Fibroblast of upper back skin (primary cell): Measurements from ENCODE around the gene NSUN3.
A peak's percentile ranks its signal among the peaks of the same experiment; 100 is the strongest.
"Not testable (repeated sequence)": the region's sequence is repeated elsewhere in the genome, so short reads cannot be mapped to it uniquely, and the experiment has no call there.

Experiments
- DNase-seq: peaks from one replicate; pipeline ENCODE4 v3.0.0-alpha.2; 2013

Gene NSUN3

DNA sequence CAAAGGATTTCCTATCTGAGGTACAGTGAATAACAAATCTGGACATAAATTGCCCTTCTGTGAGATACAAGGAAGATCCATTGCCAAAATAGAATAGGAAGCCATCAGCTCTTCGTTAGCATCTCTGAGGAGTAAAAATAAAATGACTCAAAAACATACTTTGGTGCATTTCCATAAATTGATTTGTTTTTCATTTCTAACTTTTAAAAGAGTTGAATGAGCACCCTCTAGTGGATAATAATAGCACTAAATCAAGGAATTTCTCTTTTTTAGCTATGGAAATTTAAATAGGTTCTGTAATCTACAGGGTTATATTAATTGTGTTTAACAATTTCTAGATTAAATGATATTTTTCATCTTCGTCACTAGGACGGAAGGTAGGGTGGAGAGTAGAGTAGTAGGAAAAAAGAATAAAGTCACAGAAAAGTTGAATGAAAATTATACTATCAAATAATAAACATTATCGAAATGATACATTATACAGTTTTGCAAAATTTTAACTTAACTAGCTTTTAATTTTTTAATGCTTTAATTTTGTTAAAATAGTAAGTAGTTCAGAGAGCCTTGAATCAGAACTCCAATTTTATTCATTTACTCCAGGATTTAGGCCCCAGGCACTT is 6.4 kb downstream of the NSUN3 start:
- DNase-seq: peak; percentile 24

DNA sequence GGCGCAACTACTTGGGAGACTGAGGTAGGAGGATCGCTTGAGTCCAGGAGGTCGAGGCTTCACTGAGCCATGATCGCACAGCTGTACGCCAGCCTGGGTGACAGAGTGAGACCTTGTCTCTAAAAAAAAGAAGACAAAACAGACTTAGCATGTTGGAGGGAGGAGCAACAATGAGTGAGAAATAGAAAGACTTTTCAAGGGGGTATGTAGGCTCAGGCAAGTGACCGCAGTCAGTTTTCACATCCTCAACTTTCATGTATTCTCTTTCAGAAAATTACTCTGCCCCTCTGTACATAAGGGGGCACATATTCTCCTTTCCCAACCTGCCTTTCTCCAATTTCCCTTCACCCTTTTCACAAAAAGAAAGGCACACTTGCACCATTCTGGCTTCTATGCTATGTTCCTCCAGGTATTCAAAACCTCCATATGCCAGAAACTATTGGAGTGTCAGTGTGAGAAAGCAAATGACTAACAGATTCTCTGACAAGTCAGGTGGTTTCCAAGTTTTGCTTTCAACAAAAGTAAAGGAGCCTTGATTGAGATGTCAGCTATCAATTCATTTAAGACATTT is 7.6 kb downstream of the NSUN3 start:
- DNase-seq: no peak

DNA sequence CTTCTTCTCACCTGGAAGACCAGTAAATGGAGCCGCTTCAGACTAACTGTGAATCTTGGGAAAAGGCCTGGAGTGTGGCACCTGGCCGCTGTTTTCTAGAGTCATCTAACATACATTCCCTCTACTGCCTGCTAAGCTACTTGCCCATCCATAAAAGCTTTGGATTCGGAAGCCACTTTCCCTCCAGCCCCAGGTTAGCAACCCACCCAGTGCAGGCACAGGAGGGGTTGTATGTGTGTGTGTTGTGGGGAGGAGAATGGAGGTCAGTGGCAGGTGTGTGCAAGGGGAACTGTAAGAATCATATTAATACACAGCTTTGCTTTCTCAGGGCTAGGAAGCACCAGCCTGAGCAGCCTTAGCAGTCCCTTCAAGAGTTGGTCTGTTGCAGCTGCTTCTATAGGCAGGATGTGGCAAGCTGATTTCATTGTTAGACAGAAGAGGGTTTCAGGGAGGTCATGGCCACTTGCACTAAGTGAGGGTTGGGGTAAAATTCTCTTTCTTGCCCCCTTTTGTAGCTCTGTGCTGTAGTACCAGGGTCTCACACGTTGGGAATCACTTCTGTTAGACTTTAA is 8.9 kb downstream of the NSUN3 start:
- no peak for DNase-seq

DNA sequence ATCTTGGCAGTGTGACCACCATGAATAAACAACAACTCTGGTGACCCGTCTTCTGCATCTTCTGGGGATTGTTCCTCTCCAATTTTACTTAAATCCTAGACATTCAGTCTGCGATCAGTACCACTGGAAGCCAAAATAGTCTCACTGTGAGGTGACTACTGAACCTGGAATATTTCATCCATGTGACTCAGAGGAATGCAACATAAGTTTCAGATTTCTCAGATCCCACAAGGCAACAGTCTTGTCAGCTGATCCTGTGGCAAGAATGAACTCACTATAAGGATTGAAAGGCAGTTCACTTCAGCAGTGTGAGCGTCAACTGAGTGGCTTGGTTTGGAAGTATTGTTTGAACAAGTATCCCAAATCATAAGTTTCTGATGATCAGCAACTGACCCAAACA is 13.2 kb downstream of the NSUN3 start:
- DNase-seq: peak; percentile 60

DNA sequence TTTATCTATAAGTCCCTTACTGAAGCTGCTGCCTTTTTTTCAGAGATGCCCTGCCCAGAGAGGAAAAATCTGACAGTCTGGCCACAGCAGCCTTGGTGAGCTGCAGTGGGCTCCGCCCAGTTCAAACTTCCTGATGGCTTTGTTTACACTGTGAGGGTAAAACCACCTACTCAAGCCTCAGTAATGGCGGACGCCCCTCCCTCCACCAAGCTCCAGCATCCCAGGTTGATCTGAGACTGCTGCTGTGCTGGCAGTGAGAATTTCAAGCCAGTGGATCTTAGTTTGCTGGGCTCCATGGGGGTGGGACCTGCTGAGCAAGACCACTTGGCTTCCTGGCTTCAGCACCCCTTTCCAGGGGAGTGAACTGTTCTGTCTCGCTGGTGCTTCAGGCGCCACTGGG is 17.7 kb downstream of the NSUN3 start:
- DNase-seq: not testable (repeated sequence)

DNA sequence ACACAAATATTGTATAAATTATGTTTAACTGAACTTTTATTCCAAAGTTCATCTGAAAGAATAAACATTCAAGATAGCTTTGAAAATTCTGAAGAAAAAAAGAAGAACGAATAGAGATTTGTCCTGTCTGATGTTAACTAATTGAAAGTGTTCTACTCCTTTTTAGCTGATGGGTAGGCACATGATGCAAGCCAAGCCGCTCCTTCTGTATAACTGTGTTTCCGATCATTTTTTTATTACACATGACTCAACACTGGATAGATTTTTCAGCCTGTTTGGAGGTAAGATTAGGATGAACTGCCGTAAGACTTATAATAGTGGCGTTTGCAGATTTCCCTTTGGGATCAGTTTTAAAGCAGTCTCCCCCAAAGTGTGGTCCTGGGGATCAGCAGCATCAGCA is 19.0 kb downstream of the NSUN3 start:
- DNase-seq: no peak

DNA sequence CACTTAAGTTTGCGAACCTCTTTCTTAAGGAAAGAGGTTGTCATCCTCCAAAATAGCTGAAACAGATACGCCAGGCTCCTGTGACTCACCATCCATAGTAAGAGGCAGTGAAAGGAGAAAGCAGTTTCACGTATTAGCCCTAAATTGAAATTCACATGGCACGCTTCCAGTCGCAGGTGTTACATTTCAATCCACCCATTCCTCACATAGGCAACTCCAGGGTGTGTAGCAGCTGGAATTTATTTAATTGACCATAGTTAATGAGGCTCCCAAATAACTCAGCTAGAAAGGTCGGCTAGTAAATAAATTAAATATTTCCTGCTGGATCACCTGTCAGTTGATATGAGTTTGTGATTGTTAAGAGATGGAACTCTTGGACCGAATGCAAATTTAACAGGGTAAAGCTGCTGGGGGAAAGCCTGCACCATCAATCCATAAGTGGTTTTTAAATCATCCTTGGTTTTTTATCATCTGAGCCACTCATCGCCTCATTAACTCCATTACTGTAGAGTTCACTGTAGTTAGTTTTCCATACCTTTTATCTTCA is 19.6 kb downstream of the NSUN3 start:
- DNase-seq: no peak

DNA sequence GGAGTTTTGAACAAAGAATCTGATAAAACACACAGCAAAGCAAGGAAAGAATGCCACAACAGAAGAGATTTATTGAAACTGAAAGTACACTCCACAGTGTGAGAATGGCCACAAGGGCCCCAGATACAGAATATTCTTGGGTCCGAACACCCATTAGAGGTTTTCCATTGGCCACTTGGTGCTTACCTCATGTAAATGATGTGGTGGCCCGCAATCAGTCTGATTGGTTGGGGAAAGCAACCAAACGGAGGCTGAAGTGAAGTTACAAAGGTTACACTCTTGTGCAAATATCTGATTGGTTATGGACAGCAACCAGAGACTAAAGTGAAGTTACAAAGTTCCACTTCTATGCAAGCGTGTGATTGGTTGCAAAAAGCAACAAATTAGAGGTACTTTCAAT is 20.4 kb downstream of the NSUN3 start:
- no peak for DNase-seq

DNA sequence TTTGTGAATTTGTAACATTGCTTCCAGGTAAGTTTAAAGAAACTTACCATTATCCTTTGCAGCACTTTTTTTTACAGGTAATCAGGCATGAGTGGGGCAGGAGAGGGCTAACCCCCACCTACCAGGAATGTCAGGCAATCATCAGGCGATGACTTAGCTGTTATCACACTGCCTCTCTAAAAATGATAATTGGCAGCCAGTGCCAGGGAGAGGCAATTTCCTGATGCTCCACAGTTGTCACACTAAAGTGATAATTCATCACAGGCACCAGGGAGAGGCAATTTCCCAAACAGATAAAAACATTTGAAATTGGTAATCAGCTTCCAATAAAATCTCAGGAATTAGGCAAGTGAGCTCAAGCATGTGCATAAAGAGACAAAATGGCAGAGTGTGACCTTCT is 26.3 kb downstream of the NSUN3 start:
- no peak for DNase-seq

DNA sequence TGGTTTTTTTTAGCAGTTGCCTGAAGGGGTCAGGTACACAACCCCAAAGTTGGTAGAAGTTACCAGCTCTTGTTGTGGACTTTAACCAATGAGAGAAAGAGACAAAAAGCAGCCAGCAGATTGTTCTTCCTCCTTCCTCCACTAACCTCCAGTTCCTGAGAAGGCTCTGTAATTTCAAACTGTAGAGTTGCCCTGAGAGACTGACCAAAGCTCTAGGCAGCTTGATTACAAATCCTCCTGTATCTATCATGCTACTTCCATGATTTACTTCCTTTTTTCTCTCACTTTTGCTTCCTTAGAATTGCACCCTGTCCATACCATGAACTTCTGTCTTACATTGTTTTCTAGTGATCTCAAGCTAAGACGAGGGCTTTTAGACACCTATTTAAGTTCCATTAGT is 29.2 kb downstream of the NSUN3 start:
- DNase-seq: no peak

DNA sequence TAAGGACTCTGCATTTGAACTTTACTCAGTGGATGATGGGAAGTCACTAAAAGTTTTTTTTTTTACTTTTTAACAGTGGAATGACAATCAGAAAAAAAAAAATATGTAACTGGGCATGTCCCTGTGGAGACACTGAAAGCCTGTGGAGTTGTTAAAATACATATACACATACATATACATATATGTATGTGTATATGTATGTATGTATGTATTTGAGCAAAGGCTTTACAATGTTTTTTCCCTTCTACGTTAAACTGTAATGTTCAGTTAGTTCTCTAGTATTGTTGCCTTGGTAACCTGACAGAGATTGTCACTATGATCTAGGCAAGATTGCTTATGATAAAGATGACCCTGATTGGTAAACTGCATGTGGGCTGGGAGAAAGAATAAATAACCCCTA is 30.3 kb downstream of the NSUN3 start:
- no peak for DNase-seq

DNA sequence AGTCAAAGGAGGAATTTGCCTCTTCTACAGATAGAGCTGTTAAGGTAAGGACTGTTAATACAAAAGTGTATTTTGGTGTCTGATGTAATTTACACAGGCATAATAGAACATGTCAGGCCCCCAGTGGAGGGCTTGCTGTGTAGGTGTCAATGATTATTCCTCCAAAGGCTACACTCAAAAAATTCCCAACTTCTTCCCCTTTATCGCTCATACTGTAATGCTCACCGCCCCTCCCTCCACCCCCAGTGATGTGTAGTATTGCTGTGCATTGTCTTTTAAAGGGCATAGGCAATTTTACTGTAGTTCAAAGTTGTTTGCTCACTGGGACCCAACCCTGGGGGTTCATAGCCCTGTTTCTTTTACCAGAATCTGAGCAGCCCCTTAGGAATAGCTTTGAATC is 32.2 kb downstream of the NSUN3 start:
- DNase-seq: no peak

DNA sequence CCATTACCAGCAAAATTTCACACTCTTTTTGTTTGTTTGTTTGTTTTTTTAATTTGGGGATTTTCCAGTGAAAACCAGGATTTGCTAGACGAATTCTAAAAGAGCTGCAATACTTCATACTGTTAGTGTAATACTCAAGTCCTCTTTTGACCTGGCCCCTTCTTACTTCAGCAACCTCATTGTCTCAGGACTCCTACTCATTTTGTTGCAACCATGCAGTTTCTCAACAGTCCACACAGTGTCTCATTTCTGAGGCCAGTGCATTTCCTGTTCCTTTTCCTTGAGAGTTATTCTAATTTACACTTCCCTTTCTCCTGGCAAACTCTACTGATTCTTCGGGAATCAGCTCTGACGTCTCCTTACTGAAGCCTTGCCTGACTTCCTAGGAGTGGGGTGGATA is 35.6 kb downstream of the NSUN3 start:
- no peak for DNase-seq

DNA sequence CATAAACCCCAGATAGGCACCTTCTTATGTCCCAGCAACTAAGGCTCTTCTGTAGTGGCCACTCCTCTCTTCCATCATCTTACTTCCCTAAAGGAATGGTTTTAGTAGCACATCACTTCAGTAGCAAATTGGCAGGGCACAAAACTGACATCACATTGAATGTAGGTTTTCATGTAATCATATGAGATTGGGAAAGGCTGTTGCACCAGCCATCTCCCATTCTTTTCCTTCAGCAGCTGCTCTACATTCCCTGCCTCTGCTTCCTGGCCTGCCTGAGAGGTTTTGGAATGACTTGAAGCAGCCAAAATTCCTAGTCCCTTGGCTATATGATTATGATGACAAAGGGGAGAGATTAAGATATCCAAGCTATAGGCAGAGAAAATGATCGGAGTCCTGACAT is 36.5 kb downstream of the NSUN3 start:
- no peak for DNase-seq

DNA sequence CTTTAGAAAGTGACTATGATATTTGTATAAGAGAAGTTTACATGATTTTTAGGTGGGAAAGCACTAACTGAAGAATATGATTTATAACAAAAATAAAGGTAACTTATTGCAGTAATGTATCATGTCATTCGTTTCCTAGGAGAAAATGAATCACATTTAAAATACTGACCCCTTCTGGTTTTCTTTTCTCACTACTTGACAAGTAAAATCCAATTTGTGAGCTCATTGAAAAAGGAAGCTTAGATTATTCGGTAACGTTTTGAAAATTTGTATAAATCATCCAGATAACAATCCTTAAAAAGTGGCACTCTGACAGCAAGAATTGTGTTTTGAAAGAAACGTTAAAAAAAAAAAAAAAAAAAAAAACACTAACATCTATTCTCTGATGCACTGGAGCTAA is 39.0 kb downstream of the NSUN3 start:
- DNase-seq: no peak

DNA sequence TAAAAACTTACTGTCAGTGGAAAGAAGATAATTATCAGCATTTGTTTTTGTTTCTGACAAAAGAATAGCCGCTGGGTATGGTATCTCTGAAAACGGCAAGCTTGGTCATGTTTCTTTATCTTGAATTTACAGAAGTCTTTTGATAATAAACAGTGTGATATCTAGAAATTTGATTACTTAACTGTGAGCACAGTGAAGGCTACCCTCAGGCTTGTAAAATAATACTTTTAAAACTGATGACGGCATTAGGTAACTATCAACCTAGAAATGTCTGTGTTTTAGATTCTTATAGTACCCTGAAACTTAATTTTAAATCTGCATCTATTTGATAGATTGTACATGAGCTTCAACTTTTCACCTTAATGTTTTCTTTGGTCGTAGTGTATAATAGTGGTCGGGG is 43.4 kb downstream of the NSUN3 start:
- DNase-seq: no peak

DNA sequence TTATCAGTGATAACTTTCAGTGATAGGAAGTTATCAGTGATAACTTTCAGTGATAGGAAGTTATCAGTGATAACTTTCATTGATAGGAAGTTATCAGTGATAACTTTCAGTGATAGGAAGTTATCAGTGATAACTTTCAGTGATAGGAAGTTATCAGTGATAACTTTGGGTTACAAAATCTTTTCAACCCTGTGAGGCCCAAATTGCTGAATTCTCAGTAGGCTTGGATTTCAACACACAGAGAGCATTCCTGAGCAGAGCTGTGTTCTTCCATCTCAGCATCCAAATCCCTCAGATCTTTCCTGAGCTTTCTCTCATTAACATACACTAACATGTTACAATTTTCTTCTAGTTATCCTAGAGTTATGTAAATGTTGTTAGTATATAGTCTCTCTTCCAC is 47.4 kb downstream of the NSUN3 start:
- DNase-seq: not testable (repeated sequence)

DNA sequence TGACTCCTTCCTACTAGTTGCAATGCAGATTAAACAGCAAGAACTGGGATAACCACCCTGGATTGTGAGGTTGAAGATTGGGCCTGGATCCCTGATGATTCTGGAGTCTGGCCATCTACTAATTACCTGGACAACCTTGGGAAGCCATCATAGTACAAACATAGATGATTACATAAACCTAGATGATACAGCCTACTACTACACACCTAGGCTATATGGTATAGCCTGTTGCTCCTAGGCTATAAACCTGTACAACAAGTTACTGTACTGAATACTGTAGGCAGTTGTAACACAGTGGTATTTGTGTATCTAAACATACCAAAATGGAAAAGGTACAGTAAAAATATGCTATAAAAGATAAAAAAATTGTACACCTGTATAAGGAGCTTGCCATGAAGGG is 48.0 kb downstream of the NSUN3 start:
- DNase-seq: no peak

DNA sequence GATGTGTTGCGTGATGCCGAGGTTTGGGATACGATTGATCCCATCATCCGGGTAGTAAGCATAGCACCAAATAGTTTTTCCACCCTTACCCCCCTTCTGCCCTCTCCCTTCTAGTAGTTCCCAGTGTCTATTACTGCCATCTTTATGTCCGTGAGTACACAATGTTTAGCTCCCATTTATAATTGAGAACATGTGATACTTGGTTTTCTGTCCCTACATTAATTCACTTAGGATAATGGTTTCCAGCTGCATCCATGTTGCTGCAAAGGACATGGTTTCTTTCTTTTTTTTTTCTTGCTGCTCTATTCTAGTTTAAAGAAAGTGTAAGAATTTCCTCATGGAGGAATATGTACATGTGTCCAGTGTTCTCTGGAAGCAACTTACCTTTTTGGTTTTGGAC is 51.8 kb downstream of the NSUN3 start:
- peak; percentile 46 for DNase-seq

DNA sequence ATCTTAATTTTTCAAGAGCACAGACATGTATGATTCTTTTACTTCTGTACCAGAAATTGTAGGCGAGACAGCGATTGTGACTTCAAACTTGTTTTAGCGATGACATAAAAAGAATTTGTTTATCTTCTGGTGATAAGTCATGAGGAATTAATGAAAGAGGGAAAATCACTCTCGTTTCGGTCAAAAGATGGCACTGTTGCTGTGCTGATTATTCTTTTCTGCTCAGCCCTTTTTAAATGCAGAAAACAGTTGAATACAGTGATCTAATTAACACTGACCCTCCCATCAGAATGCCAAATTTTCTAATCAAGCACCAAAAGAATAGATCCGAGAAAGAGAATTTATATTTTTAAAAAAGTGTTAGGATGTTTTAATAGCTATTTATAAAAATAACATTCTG is 52.6 kb downstream of the NSUN3 start:
- DNase-seq: peak; percentile 43

DNA sequence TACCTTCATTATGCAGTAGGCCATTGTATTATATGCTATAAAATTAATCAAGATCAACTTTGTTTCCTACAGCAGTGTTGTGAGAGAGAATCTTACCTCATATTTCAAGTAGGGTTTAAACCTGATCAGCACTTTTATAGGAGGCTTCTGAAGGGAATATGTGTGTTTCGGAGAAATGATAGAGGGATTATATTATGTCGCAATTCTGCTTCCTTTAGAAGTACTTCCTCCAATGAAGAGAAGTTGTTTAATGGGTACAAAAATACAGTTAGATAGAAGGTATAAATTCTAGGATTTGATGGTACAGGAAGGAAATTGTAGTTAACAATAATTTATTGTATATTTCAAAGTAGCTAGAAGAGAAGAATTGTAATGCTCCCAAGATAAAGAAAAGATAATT is 54.9 kb downstream of the NSUN3 start:
- no peak for DNase-seq

DNA sequence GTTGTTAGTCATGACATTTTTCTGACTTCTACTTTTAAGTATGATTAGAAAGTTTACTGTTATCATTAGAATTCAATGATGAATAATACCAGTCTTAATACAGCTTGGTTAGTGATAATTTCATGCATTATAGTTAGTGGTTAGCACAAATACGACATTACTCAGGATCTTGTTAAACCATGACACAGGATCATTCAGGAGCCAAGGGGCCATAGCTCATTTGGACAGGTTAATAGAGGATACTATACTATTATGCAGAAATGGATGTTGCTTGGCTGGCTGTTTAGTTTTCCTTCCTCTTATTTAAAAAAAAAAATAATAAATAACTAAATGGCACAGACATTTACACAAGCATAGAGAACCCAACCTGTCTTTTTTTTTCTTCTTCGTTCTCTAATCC is 55.5 kb downstream of the NSUN3 start:
- no peak for DNase-seq

DNA sequence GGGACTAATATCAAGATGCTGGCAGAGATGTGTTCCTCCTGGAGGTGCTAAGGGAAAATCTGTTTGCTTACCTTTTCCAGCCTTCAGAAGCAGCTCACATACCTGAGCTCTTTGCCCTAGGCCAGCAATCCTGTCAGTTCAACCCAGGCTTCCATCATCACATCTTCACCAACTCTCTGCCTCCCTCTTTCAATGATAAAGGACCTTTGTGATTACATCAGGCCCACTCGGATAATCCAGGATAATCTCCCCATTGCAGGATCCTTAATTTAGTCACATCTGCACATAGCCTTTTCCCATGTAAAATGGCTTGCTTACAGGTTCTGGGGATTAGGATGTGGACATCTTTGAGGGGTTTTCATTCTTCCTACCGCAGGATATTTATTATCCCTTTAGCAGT is 58.3 kb downstream of the NSUN3 start:
- DNase-seq: no peak

DNA sequence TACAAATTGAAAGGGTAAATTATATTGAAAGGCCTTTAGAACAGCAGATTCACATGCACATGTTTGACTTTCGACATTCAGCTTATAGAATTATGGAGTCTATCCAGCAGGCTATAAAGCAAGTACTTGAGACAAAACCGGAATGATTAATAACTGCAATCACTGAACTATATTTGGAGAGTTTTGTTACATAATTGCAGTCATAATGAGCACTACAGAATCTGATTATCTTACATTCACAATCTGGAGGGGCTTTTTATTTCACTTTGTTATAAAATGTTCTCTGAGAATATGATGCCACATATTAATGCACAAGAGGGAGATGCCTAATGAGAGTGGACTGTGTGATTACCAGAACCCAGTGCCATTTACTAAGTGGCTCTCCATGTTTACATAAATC is 64.3 kb downstream of the NSUN3 start:
- DNase-seq: no peak

DNA sequence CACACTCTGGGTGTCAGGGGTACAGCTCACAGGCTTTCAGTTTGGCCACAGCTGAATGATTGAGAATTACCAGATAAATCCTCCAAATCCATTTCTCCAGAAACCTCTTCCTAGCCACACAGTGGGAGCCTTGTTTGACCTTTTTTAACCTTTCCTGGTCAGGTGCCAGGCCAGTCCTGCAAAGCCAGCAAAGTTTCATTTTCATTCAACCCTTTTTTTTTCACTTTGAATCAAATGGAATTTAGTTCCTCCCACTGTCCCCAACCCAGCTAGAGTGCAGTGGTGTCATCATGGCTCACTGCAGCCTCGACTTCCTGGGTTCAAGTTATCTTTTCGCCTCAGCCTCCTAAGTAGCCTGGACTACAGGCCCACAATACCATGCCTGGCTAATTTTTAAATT is 67.8 kb downstream of the NSUN3 start:
- no peak for DNase-seq
